Measurements from ENCODE around the gene RTN4.
"Not testable (repeated sequence)": the region's sequence is repeated elsewhere in the genome, so short reads cannot be mapped to it uniquely, and the experiment has no call there.

The RTN4 gene

DNA sequence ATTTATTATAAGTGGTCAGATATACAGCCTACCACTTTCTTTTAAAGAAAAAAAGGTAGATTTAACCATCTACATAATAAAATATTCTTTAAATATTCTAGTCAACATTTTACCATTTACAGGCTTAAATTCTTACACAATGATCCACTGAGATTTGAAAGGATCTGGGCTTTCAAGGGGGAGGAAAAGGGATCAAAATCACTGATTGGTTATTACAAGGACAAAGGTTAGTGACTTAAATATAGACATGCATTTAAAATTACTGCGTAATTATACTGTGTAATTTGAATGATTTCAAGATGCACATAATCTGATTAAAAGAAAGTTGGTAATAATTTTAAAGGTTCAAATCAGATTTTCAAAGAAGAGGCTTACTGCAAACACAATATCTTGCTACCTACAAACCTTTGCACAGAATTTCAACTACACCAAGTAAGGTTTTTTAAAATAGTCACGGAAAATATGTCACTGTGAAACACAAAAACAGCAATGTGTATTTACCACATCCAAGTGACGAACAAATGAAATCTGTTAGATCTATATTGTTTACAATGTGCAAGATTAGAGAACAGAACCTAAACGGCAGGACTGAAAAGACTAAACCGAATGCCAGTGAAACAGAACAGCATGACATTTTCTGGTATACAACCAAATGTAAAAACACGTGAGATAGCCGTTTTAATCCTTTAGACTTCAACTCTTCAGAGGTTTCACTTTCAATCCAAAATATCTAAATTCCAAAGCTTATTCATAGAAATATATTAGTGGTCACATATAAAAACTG lies 40.8 kb downstream of the RTN4 start:
- DNase-seq = no peak

GRCh38 chr2:55006306-55006705 lies 43.9 kb downstream of the RTN4 start:
- no peak for DNase-seq

- DNase-seq = no peak
Observed at GRCh38 chr2:55003706-55004639, 46.3 kb downstream of the RTN4 start.

- no peak for DNase-seq
Observed at GRCh38 chr2:55001716-55002115, 48.5 kb downstream of the RTN4 start.

DNA sequence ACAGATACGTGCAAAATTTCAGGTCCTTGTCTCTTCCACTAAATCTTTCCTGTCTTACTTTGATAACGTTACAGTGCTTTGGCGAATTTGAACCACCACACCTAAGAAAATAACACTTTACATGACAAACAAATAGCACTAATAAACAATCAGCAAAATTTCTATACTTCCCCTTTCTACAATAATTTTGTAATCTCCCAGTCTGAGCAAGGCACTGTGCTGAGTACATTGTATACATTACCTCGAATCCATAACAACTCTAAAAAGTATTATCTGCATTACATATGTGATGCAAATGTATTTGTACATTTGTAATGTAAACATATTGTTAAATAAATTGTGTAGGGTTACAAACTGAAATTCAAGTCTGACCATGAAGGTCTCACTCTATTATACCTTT lies 49.9 kb downstream of the RTN4 start:
- DNase-seq = no peak

GRCh38 chr2:54999182-54999581 lies 51.1 kb downstream of the RTN4 start:
- no peak for DNase-seq

DNA sequence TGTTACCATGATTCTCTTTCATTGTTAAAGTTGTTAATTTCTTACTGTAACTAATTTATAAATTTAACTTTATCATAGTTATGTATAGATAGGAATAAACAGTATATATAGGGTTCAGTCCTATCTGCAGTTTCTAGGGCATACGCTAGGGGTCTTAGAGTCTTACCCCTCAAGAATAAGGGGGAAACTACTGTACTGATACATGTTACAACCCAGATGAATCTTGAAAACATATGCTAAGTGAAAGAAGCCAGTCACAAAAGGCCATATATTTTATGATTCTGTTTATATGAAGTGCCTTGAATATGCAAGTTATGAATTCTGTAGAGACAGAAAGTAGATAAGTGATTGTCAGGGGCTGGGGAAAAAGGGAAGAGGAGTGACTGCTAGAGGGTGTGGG lies 52.4 kb downstream of the RTN4 start:
- DNase-seq = no peak

DNA sequence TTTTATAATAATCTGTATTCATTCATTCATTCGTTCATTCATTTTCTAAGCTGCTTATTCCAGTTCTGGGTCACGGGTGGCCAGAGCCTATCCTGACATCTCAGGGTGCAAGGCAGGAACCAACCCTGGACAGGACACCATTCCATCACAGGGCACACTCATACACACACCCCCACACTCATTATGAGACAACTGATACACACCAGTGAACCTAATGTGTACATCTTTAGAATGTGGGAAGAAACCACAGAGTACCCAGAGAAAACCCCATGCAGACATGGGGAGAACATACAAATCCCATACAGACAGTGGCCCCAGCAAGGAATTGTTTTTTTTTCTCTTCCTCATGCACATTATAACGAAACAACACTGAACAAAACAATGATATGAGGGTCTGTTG lies 54.7 kb downstream of the RTN4 start:
- DNase-seq = no peak

DNA sequence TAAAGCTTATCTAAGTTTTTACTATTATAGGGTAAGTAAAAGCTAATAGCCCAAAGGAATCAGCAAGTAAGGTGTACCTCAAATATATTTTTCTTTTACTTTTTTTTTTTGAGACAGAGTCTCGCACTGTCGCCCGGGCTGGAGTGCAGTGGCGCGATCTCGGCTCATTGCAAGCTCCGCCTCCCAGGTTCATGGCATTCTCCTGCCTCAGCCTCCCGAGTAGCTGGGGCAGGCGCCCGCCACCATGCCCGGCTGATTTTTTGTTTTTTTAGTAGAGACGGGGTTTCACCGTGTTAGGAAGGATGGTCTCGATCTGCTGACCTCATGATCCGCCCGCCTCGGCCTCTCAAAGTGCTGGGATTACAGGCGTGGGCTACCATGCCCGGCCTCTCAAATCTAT lies 59.6 kb downstream of the RTN4 start:
- not testable (repeated sequence) for DNase-seq

DNA sequence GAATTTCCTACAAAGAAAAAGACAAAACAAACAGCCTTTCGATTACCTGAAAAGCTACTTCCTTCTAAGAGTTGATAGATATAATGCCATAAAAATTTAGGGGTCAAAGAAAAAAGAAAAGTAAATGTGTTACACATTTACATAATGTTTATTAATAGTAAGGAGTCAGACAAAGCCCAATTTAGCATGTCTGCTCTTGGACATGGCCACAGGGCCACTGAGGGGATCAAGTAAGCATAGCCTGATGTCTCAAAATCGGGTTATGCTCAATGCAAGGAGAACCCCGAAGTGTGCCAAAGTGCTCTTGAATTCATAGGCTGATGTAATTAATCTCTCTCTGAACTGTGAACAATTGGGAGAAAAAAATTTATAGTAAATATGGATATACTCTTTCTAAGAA lies 61.6 kb downstream of the RTN4 start:
- no peak for DNase-seq

DNA sequence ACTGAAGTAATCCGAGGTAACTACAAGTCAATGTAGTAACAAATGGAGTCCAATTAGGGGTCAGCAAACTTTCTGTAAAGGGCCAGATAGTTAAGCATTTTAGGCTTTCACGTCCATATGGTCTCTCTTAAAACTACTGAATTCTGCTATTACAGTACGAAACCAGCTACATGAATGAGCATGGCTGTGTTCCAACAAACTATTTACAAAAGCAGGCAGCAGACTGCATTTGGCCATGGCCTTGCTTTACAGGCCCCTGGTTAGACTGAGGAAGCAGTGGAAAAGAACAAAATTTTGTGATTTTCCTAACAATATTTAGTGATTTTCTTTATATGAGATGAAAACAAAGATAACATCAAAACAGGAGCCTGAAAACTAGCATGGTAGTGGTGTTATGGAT lies 64.0 kb downstream of the RTN4 start:
- no peak for DNase-seq

DNA sequence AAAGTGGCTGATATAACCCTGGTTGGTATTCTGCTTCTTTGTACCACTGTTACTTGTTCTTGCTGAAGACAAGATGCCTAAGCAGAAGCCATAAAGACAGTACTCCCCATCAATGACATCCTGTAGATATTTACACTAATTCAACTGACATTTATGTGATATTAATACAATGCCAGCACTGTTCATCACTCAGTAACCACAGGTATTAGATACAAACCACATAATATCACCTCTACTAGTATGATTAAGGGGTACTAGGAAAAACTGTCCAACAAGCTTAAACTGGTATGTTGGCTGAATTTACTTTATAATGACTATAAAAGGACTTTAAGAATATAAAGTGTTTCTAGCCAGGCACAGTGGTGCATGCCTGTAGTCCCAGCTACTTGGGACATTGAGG lies 65.8 kb downstream of the RTN4 start:
- DNase-seq = no peak

GRCh38 chr2:54983345-54984220 lies 66.7 kb downstream of the RTN4 start:
- no peak for DNase-seq

DNA sequence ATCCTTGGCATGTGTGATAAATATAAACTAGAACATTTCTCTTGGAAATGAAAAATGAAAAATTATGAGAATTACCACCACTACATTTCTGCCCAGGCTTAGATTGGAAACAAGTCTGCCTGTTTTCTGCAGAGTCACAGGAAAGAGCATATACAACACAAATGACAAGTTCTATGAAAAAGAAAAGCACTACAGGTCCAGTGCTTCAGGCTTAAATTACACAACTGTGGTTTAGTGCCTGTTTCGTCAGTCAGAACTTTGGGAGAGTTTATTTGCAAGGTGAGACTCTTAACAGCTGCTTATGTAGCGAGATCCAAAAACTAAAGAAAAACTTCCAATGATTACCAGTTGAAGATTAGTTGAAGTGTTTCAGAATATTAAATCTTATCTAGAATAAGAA lies 68.9 kb downstream of the RTN4 start:
- no peak for DNase-seq

GRCh38 chr2:54979321-54980044 lies 70.8 kb downstream of the RTN4 start:
- DNase-seq = no peak

DNA sequence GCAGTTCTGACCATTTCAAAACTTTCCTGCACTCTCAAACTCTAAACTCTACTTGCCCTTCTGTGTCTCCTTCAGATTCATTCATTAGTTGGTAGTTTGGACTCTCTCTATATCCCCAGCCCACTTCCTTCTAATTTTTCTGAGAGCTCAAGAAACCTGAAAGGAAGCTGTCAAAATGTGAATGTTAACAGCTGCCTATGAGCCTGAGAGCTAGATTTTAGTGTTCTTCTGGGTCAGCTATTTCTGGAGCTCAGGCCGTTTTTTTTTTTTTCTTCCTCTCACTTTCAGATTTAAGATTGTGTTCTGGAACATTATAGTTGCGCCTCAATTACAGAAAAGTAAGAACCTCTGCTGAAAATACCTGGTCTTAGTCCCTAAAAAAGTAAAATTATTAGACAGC lies 73.1 kb downstream of the RTN4 start:
- DNase-seq = no peak

DNA sequence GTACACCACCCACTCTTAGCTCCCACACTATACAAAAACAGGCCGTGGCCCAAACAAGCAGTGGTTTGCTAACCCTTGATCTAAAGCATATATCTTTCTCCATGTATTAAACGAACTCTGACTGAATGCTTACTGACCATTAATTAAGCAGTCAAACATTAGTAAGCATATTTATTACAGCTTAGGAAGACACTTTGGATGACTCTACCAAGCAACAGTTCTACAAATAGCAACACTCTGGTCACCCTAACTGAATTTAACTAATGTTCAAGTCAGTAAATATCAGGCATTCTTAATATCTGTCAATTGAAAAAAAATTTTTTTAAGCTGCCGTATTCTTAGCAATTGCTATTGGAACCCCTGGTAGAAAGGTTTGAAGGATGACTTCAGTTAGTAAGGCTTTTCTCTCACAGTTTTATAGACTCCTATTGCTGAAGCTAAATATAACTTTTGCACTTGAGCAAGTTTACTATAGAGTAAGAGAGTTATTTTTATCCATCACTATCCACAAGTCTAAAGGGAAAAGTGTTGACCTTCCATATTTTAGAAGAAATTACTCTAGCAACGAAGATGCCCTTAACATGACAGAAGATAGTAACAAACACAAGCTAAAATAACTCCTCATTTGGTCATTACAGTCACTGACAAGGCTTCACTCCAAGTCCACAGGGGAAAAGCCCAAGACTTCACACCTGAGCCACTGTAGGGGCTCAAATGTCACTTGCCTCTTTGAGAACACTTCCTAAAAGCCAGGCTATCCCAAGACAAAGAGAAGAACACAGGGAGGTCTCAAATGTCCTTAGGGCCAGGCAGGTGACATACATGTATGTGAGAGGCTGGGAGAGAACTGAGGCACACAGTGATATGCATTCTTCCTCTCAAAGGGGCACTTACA lies 74.4 kb downstream of the RTN4 start:
- no peak for DNase-seq

DNA sequence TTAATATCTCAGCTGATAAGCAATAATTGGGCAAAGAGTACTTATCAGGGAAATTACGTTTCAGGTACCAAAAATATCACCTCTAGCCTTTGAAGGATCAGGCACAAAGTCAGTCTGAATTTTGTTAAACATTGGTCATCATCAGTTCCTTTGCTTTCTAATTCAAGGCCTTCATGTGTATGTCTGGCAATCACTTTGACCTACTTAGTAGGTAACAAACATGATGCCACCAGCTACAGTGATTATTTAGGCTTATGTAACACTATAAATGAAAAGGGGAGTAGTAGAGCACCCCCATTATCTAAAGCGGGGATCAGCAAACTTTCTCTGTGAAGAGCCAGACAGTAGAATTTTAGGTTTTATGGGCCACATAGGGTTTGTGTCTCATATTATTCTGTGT lies 75.1 kb downstream of the RTN4 start:
- no peak for DNase-seq

DNA sequence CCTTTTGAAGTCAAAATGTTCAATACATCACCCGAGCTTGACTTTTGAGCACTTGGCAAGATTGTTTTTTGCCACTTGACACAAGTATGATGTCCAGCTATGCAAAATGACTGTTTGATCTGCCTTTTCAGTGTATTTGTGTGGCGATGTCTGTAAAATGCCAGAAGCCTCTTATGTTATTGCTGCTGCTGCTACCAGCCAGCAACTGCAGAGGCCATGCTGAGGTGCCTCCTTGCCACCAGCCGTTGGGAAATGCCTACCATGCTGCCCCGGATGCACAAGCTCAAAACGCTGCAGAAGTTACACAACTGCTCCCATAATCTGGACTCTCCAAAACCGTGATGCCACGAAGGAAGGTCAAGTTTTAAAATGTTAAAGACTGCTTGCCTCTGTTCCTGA lies 80.3 kb downstream of the RTN4 start:
- no peak for DNase-seq

DNA sequence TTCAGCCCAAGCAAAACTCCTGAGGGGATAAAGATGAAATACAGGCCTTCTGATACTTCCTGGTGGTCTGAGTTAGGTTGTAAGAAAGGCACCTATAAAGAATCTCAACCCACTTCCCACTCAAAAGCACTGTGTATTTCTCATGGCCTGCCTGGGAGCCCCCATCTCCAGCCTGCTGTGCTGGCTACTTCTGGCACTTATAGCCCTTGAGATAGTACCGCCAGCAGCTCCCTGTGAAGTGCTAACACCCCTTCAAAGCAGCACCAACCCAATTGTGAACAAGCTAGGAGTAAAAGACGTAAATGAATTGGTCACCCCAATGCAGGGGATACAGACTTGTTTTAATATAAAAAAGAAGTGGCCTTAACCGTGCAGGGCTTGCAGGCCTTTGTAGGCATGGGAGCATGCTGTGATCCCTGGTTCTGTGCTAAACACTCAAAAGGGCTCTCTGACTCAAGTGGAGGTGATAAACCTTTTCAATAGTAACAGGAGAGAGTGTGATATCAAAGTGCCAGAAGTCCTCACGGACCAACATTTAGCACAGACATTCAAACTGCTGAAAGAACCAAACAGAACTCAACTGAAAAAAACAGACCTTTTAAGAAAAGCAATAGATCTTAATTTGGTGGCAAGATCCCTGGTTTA lies 80.8 kb downstream of the RTN4 start:
- no peak for DNase-seq
